C4-2B (cell line): ENCODE measurements around the gene RSAD2.
"Not testable (repeated sequence)": the region's sequence is repeated elsewhere in the genome, so short reads cannot be mapped to it uniquely, and the experiment has no call there.

Source experiments
- H3K27ac ChIP-seq: fragments of 450-650 bp; 2 replicates; pipeline ENCODE4 v1.5.1; 2017
- CTCF ChIP-seq: fragments of 450-650 bp; conservative IDR thresholded peaks from 2 replicates; pipeline ENCODE4 v1.5.1; 2017; ENCODE audit warnings: mild to moderate bottlenecking
- ZFX ChIP-seq: fragments of 450-650 bp; IDR thresholded peaks from 2 replicates; pipeline ENCODE4 v1.6.1; 2017

The RSAD2 gene

GRCh38 chr2:6854416-6854815 lies 23.2 kb upstream of the RSAD2 start:
- no peak overlapping the region for H3K27ac ChIP-seq
- no peak for TF ChIP-seq ZFX
- TF ChIP-seq CTCF: no peak

- H3K27ac ChIP-seq: no peak overlapping the region
- TF ChIP-seq CTCF (no peak), ZFX (no peak)
These were observed 21.6 kb upstream of the RSAD2 start for GRCh38 chr2:6855860-6856547.

- no peak overlapping the region for H3K27ac ChIP-seq
- TF ChIP-seq CTCF: no peak
- TF ChIP-seq ZFX: no peak
These were observed 21.0 kb upstream of the RSAD2 start for GRCh38 chr2:6856548-6856920.

GRCh38 chr2:6858466-6859027 lies 19.0 kb upstream of the RSAD2 start:
- not testable (repeated sequence) for H3K27ac ChIP-seq

- no peak for TF ChIP-seq ZFX
- TF ChIP-seq CTCF: no peak
- H3K27ac ChIP-seq: no peak overlapping the region
These were observed 17.3 kb upstream of the RSAD2 start for GRCh38 chr2:6860296-6860695.

- TF ChIP-seq CTCF: no peak
- TF ChIP-seq ZFX: no peak
- no peak overlapping the region for H3K27ac ChIP-seq
These were observed 13.8 kb upstream of the RSAD2 start for GRCh38 chr2:6863792-6864191.

GRCh38 chr2:6864231-6864754 lies 13.3 kb upstream of the RSAD2 start:
- H3K27ac ChIP-seq: no peak overlapping the region

More at GRCh38 chr2:6864231-6864754, 13.3 kb upstream of the RSAD2 start:
- TF ChIP-seq CTCF (no peak), ZFX (no peak)
